Measurements from ENCODE around the gene GRM5. TPM values are rescaled to one million over a fixed set of nuclear protein-coding genes. Genes with fewer than 3 reads are reported as not detected.

GRM5 gene
- total RNA-seq, 1 experiment from 2014 or later = 8.3 TPM

DNA sequence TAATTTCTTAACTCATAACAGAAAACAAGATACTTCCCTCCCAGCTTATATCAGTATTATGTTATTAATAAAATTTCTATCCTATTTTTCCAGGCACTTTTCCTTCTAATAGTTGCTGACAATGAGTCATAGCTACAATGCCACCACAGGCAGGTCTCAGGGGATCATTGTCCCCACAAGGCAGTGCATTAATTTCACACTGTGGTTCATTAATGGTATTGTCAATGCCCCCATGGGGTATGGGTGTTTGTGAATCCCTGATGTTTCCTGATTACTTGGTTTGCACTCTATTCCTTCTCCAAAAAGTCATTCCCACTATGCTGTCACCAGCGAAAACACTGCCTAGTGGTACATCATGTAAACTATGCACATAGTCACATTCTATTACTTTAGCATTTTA lies 382.8 kb downstream of the GRM5 start:
- peaks cover 6% of the 10 kb centered on the region for H3K9me3 Mint-ChIP-seq (ENCODE audit: low read depth, unreplicated experiment)
- CTCF ChIA-PET = no interaction called here
- DNase-seq = no peak
- BruUV-seq (replicated peaks) = no TSS peak
- intact Hi-C loops (cut with micrococcal nuclease; ENCODE audit: unreplicated experiment) = no loop called here
- H3K36me3 Mint-ChIP-seq (ENCODE audit: insufficient read depth, unreplicated experiment) = no peaks in the 10 kb centered on the region
- no peak overlapping the region for H3K4me3 Mint-ChIP-seq (ENCODE audit: low read depth, unreplicated experiment)
- peak overlapping the region; percentile 37 for H3K27ac Mint-ChIP-seq (ENCODE audit: unreplicated experiment)
- H3K4me1 Mint-ChIP-seq (ENCODE audit: low read depth, unreplicated experiment) = peaks cover 37% of the 10 kb centered on the region
- no peaks in the 10 kb centered on the region for H3K27me3 Mint-ChIP-seq (ENCODE audit: unreplicated experiment)
- TF ChIP-seq, protein P1, sequence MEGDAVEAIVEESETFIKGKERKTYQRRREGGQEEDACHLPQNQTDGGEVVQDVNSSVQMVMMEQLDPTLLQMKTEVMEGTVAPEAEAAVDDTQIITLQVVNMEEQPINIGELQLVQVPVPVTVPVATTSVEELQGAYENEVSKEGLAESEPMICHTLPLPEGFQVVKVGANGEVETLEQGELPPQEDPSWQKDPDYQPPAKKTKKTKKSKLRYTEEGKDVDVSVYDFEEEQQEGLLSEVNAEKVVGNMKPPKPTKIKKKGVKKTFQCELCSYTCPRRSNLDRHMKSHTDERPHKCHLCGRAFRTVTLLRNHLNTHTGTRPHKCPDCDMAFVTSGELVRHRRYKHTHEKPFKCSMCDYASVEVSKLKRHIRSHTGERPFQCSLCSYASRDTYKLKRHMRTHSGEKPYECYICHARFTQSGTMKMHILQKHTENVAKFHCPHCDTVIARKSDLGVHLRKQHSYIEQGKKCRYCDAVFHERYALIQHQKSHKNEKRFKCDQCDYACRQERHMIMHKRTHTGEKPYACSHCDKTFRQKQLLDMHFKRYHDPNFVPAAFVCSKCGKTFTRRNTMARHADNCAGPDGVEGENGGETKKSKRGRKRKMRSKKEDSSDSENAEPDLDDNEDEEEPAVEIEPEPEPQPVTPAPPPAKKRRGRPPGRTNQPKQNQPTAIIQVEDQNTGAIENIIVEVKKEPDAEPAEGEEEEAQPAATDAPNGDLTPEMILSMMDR (IDR thresholded peaks at IDR 0.05; ENCODE audit: unreplicated experiment) = no peak

DNA sequence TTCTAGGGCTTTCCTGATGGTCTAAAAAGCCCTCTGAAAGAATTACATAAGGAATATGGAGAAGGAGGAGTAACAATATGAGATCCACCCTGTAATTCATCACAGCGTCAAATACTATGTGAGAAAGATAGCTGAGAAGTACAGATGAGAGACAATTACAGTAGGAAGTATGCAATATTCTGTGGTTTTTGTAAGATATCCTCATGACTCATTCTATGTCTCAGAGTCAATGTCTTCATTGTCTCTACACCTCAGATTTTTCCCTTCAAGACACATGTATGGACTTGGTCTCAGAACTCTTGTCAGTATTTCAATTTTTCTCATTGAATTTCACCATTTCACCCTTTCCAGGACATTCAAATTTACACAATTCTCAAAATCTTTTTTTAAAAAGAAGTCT lies 385.0 kb downstream of the GRM5 start:
- TF ChIP-seq, protein P1 (IDR thresholded peaks at IDR 0.05; ENCODE audit: unreplicated experiment) = no peak

DNA sequence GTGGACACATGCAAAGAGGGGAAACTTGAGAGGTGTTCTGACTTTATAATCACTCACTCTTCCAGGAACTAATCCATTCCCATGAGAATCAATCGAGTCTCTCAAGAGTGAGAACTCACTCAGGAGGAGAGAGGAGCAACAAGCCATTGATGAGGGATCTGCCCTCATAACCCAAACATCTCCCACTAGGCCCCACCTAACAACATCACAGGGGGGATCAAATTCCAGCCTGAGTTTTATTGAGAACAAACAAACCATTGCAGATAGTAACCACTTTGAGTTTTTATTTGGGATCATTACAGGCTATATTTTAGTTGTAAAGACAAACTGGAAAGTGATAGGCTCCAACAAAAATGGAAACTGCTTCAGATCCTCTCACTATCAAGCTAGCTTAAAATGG lies 399.4 kb downstream of the GRM5 start:
- Mint-ChIP-seq H3K27ac (ENCODE audit: unreplicated experiment) (no peak overlapping the region), H3K27me3 (ENCODE audit: unreplicated experiment) (no peaks in the 10 kb centered on the region), H3K9me3 (ENCODE audit: low read depth, unreplicated experiment) (no peaks in the 10 kb centered on the region), H3K4me1 (ENCODE audit: low read depth, unreplicated experiment) (no peaks in the 10 kb centered on the region), H3K36me3 (ENCODE audit: insufficient read depth, unreplicated experiment) (no peaks in the 10 kb centered on the region), H3K4me3 (ENCODE audit: low read depth, unreplicated experiment) (no peak overlapping the region)
- intact Hi-C loops (cut with micrococcal nuclease; ENCODE audit: unreplicated experiment) = no loop called here
- no peak for DNase-seq
- CTCF ChIA-PET = interaction anchor here (0.6 kb wide), 1 partner anchor 547 kb away, joined by 3 read pairs; no protein-coding TSS in a partner anchor
- TF ChIP-seq, protein P1 (IDR thresholded peaks at IDR 0.05; ENCODE audit: unreplicated experiment) = no peak
- no TSS peak for BruUV-seq (replicated peaks)

More for the DNA sequence above, 385.0 kb downstream of the GRM5 start:
- H3K27me3 Mint-ChIP-seq (ENCODE audit: unreplicated experiment) = no peaks in the 10 kb centered on the region
- no peaks in the 10 kb centered on the region for H3K36me3 Mint-ChIP-seq (ENCODE audit: insufficient read depth, unreplicated experiment)
- H3K4me3 Mint-ChIP-seq (ENCODE audit: low read depth, unreplicated experiment) = no peak overlapping the region
- H3K4me1 Mint-ChIP-seq (ENCODE audit: low read depth, unreplicated experiment) = peaks cover 38% of the 10 kb centered on the region
- DNase-seq = no peak
- peaks cover 6% of the 10 kb centered on the region for H3K9me3 Mint-ChIP-seq (ENCODE audit: low read depth, unreplicated experiment)
- intact Hi-C loops (cut with micrococcal nuclease; ENCODE audit: unreplicated experiment) = no loop called here
- H3K27ac Mint-ChIP-seq (ENCODE audit: unreplicated experiment) = peak overlapping the region; percentile 28
- CTCF ChIA-PET = no interaction called here
- BruUV-seq (replicated peaks) = no TSS peak

DNA sequence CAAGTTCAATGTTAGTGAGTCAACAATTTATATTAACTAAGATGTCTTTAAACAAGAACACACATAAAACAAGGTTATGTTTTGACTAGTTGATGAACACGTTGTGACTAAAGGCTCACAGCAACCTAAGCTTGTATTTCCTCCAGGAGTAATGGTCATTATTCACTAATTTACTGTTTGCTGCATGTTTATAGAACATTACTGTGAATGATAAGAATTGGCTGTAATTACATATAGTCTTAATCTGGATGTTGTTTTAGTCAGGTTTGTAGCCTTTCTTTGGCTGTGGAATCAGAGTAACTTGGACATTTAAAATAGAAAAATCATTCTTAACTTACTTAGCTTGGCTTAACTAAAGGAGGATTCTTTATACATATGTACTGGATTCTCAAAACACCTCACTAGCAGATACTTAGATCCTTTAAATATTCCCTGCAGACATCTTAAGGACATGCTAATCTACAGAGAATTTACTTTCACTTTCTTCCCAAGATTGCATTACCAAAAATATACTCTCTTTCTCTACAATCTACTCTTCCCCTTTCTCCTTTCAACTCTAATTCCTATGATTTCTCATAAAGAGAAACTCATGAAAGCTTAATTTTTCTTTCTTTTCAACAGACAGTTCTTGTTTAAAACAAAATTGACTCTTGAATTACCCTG lies 408.6 kb downstream of the GRM5 start:
- Mint-ChIP-seq H3K27me3 (ENCODE audit: unreplicated experiment) (no peaks in the 10 kb centered on the region), H3K4me3 (ENCODE audit: low read depth, unreplicated experiment) (no peak overlapping the region), H3K4me1 (ENCODE audit: low read depth, unreplicated experiment) (no peaks in the 10 kb centered on the region), H3K36me3 (ENCODE audit: insufficient read depth, unreplicated experiment) (no peaks in the 10 kb centered on the region), H3K9me3 (ENCODE audit: low read depth, unreplicated experiment) (no peaks in the 10 kb centered on the region), H3K27ac (ENCODE audit: unreplicated experiment) (peak overlapping the region; percentile 12)
- no peak for DNase-seq
- CTCF ChIA-PET = no interaction called here
- BruUV-seq (replicated peaks) = no TSS peak
- TF ChIP-seq, protein P1 (IDR thresholded peaks at IDR 0.05; ENCODE audit: unreplicated experiment) = no peak
- intact Hi-C loops (cut with micrococcal nuclease; ENCODE audit: unreplicated experiment) = no loop called here

Data from Calu3 (cell line).